ENCODE data around the gene ANXA6.

Gene ANXA6

GRCh38 chr5:151074557-151074956, 83.0 kb downstream of the ANXA6 start:
- Mint-ChIP-seq H3K27ac (no peak overlapping the region), H3K36me3 (ENCODE audit: low read depth) (peaks cover 67% of the 10 kb centered on the region), H3K9me3 (no peaks in the 10 kb centered on the region), H3K27me3 (ENCODE audit: low read depth) (no peaks in the 10 kb centered on the region), H3K4me1 (ENCODE audit: low read depth) (peaks cover 62% of the 10 kb centered on the region), H3K4me3 (no peak overlapping the region)

- Mint-ChIP-seq H3K4me1 (ENCODE audit: low read depth) (peaks cover 61% of the 10 kb centered on the region), H3K27me3 (ENCODE audit: low read depth) (no peaks in the 10 kb centered on the region), H3K27ac (no peak overlapping the region), H3K4me3 (no peak overlapping the region), H3K9me3 (no peaks in the 10 kb centered on the region), H3K36me3 (ENCODE audit: low read depth) (peaks cover 60% of the 10 kb centered on the region)
Observed at GRCh38 chr5:151073280-151073679, 84.3 kb downstream of the ANXA6 start.

- peaks cover 62% of the 10 kb centered on the region for H3K4me1 Mint-ChIP-seq (ENCODE audit: low read depth)
- peak overlapping the region; percentile 73 for H3K27ac Mint-ChIP-seq
- no peak overlapping the region for H3K4me3 Mint-ChIP-seq
- H3K36me3 Mint-ChIP-seq (ENCODE audit: low read depth) = peaks cover 60% of the 10 kb centered on the region
- H3K27me3 Mint-ChIP-seq (ENCODE audit: low read depth) = no peaks in the 10 kb centered on the region
- no peaks in the 10 kb centered on the region for H3K9me3 Mint-ChIP-seq
Observed at GRCh38 chr5:151072630-151073025, 85.0 kb downstream of the ANXA6 start.

- Mint-ChIP-seq H3K9me3 (no peaks in the 10 kb centered on the region), H3K36me3 (ENCODE audit: low read depth) (peaks cover 61% of the 10 kb centered on the region), H3K4me1 (ENCODE audit: low read depth) (peaks cover 63% of the 10 kb centered on the region), H3K4me3 (no peak overlapping the region), H3K27me3 (ENCODE audit: low read depth) (no peaks in the 10 kb centered on the region), H3K27ac (peak overlapping the region; percentile 73)
Observed at GRCh38 chr5:151071848-151072629, 85.5 kb downstream of the ANXA6 start.

GRCh38 chr5:151071021-151071420, 86.6 kb downstream of the ANXA6 start:
- peaks cover 60% of the 10 kb centered on the region for H3K4me1 Mint-ChIP-seq (ENCODE audit: low read depth)
- H3K4me3 Mint-ChIP-seq = no peak overlapping the region
- no peak overlapping the region for H3K27ac Mint-ChIP-seq
- no peaks in the 10 kb centered on the region for H3K9me3 Mint-ChIP-seq
- H3K27me3 Mint-ChIP-seq (ENCODE audit: low read depth) = no peaks in the 10 kb centered on the region
- peaks cover 57% of the 10 kb centered on the region for H3K36me3 Mint-ChIP-seq (ENCODE audit: low read depth)

- H3K4me3 Mint-ChIP-seq = no peak overlapping the region
- no peak overlapping the region for H3K27ac Mint-ChIP-seq
- H3K36me3 Mint-ChIP-seq (ENCODE audit: low read depth) = peaks cover 52% of the 10 kb centered on the region
Observed at GRCh38 chr5:151070449-151070848, 87.1 kb downstream of the ANXA6 start.

GRCh38 chr5:151068433-151069197, 89.0 kb downstream of the ANXA6 start:
- no peaks in the 10 kb centered on the region for H3K27me3 Mint-ChIP-seq (ENCODE audit: low read depth)
- no peak overlapping the region for H3K4me3 Mint-ChIP-seq
- peaks cover 60% of the 10 kb centered on the region for H3K4me1 Mint-ChIP-seq (ENCODE audit: low read depth)
- H3K9me3 Mint-ChIP-seq = no peaks in the 10 kb centered on the region
- peaks cover 42% of the 10 kb centered on the region for H3K36me3 Mint-ChIP-seq (ENCODE audit: low read depth)
- peak overlapping the region; percentile 72 for H3K27ac Mint-ChIP-seq

More at GRCh38 chr5:151070449-151070848, 87.1 kb downstream of the ANXA6 start:
- Mint-ChIP-seq H3K27me3 (ENCODE audit: low read depth) (no peaks in the 10 kb centered on the region), H3K4me1 (ENCODE audit: low read depth) (peaks cover 60% of the 10 kb centered on the region), H3K9me3 (no peaks in the 10 kb centered on the region)

GRCh38 chr5:151067632-151068432, 89.7 kb downstream of the ANXA6 start:
- Mint-ChIP-seq H3K4me3 (no peak overlapping the region), H3K36me3 (ENCODE audit: low read depth) (peaks cover 38% of the 10 kb centered on the region), H3K9me3 (no peaks in the 10 kb centered on the region), H3K27me3 (ENCODE audit: low read depth) (no peaks in the 10 kb centered on the region), H3K27ac (no peak overlapping the region), H3K4me1 (ENCODE audit: low read depth) (peaks cover 62% of the 10 kb centered on the region)

- Mint-ChIP-seq H3K27ac (no peak overlapping the region), H3K27me3 (ENCODE audit: low read depth) (no peaks in the 10 kb centered on the region)
Observed at GRCh38 chr5:151066920-151067319, 90.7 kb downstream of the ANXA6 start.

GRCh38 chr5:151065609-151066008, 92.0 kb downstream of the ANXA6 start:
- H3K4me3 Mint-ChIP-seq = no peak overlapping the region
- no peaks in the 10 kb centered on the region for H3K27me3 Mint-ChIP-seq (ENCODE audit: low read depth)
- H3K36me3 Mint-ChIP-seq (ENCODE audit: low read depth) = peaks cover 37% of the 10 kb centered on the region
- H3K4me1 Mint-ChIP-seq (ENCODE audit: low read depth) = peaks cover 53% of the 10 kb centered on the region
- H3K9me3 Mint-ChIP-seq = no peaks in the 10 kb centered on the region
- peak overlapping the region; percentile 46 for H3K27ac Mint-ChIP-seq

More at GRCh38 chr5:151066920-151067319, 90.7 kb downstream of the ANXA6 start:
- peaks cover 34% of the 10 kb centered on the region for H3K36me3 Mint-ChIP-seq (ENCODE audit: low read depth)
- H3K4me3 Mint-ChIP-seq = no peak overlapping the region
- H3K9me3 Mint-ChIP-seq = no peaks in the 10 kb centered on the region
- H3K4me1 Mint-ChIP-seq (ENCODE audit: low read depth) = peaks cover 58% of the 10 kb centered on the region

GRCh38 chr5:151064916-151065499, 92.6 kb downstream of the ANXA6 start:
- Mint-ChIP-seq H3K4me3 (no peak overlapping the region), H3K27ac (no peak overlapping the region), H3K27me3 (ENCODE audit: low read depth) (no peaks in the 10 kb centered on the region), H3K4me1 (ENCODE audit: low read depth) (peaks cover 54% of the 10 kb centered on the region), H3K36me3 (ENCODE audit: low read depth) (peaks cover 35% of the 10 kb centered on the region), H3K9me3 (no peaks in the 10 kb centered on the region)

GRCh38 chr5:151063142-151063989, 94.2 kb downstream of the ANXA6 start:
- Mint-ChIP-seq H3K9me3 (no peaks in the 10 kb centered on the region), H3K27ac (no peak overlapping the region), H3K4me1 (ENCODE audit: low read depth) (peaks cover 50% of the 10 kb centered on the region), H3K36me3 (ENCODE audit: low read depth) (peaks cover 40% of the 10 kb centered on the region), H3K27me3 (ENCODE audit: low read depth) (no peaks in the 10 kb centered on the region), H3K4me3 (no peak overlapping the region)

- Mint-ChIP-seq H3K4me1 (ENCODE audit: low read depth) (peaks cover 44% of the 10 kb centered on the region), H3K9me3 (no peaks in the 10 kb centered on the region), H3K4me3 (no peak overlapping the region), H3K36me3 (ENCODE audit: low read depth) (peaks cover 34% of the 10 kb centered on the region), H3K27me3 (ENCODE audit: low read depth) (no peaks in the 10 kb centered on the region), H3K27ac (no peak overlapping the region)
Observed at GRCh38 chr5:151062405-151063141, 95.0 kb downstream of the ANXA6 start.
